GM19025 (cell line): ENCODE results near the gene GDF11.

Experiments
- ATAC-seq: cut with Tn5 transposase; IDR thresholded peaks from one replicate; pipeline ENCODE4 v1.9.1; 2021; ENCODE audit warnings: mild to moderate bottlenecking, low read depth, moderate library complexity; ENCODE audit not compliant: unreplicated experiment

GDF11 gene

DNA sequence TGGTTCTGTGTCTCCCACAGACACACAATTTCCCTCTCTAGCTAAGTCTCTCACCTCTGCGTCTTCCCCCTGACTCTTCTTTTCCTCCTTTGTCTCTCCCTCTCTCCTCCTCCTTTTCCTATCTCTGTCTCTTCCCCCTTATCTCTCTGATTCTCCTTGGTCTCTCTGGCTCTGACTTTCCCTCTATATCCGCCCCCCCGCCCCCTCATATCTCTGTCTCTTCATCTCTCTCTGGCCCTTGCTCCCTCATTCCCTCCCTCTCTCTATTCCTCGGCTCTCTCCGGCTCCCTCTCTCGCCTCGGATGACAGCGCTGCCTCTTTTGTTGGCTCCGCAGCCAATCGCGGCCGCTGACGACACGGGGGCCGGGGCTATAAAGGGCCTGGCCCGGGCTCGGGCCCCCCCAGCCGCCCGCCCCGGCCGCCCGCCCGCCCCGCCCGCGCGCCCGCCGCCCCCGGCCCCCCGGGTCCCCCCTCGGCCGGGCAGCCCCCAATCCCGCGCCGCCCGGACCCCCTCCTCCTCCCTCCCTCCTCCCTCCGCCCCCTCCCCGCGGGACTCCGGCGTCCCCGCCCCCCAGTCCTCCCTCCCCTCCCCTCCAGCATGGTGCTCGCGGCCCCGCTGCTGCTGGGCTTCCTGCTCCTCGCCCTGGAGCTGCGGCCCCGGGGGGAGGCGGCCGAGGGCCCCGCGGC is at the start of gene GDF11:
TSS of gene GDF11 (plus strand) at position 404 of the 687 bp plus-strand sequence. CDS start at position 599, 195 bp downstream.
- ATAC-seq: peak; percentile 30

DNA sequence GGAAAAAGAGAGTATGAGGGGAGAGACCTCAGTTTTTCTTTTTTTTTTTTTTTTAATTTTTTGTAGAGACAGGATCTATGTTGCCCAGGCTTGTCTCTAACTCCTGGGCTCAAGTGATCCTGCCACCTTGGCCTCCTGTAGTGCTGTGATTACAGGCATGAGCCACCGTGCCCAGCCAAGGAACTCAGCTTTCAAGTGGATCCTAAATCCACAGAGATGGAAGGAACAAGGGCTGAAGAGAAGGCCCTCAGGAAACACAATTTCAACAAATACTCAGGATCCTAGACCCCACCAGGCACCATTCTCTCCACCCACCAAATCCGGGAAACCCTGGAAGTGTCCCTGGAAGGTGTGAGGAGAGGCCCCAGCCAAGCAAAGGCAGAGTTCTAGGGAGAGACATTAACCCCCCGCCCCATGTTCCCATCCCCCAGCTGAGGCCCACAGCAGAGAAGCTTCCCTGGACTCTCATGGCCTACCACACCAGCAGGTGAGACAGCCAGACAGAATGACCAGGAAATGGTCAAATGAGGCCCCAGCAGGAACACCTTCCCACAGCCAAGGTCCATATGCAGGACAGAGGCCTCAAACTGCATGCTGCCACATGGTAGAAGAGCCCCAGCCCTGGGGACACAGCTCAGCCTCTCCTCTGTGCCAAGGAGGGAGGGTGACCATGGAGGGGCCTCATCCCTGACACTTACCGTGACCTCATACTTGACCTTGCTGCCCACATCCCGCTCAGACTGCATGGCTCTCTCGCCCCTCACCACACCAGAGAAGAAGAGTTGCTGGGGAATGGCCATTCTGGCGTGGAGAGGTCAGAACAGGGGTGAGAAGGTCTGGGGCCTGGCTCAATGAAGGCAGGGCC is 49.4 kb upstream of the GDF11 start:
- no peak for ATAC-seq

DNA sequence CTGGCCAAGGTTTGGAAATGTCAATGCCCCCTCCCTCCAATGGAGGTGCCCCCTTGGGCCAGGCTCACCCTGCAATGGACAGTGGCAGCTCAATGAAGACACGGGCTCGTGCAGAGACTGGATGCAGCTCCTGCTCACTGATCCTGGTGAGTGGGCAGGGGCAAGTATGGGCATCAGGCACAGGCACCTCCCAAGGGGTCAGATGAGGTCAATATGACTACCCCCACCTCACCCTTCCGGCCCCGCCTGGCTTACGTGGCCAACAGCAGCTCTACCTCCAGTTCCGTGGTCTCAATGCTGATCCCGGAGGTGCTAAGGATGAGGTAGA is 48.8 kb upstream of the GDF11 start:
- ATAC-seq: no peak

DNA sequence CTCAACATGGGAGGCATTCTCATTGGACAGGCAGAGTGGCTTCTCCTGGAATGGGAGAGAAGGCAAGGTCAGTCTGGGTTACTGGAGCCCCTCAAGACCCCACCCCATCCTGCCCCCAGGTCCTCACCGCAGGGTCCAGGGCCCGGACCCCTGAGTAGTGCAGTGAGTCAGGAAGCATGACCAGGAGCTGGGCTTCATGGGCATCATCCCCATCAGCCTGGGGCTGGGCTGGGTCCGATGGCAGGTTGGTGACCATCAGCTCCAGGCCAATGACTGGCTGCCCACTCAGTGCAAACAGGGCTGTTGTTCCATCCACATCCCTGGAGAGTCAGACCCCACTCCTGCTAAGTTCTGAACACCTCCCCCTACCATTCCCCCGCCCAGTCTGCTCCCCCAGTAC is 48.3 kb upstream of the GDF11 start:
- no peak for ATAC-seq

DNA sequence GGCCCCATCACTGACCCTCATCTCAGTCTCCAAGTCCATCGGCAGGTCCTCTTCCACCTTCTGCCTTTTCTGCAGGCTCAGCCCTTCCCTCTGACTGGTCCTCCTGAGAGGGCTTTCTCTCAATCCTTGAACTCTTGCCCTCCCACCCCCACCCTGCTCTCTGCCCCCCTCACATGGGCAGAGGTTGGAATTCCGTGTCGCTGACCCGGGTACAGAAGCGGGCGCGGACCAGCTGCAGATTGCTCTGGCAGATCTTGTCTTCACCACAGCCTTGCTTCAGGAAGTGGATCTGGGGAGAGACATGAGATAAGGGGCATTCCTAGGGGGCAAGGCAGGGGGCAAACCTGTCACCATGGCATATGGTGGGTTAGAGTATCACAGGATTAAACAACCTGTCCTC is 47.6 kb upstream of the GDF11 start:
- no peak for ATAC-seq

DNA sequence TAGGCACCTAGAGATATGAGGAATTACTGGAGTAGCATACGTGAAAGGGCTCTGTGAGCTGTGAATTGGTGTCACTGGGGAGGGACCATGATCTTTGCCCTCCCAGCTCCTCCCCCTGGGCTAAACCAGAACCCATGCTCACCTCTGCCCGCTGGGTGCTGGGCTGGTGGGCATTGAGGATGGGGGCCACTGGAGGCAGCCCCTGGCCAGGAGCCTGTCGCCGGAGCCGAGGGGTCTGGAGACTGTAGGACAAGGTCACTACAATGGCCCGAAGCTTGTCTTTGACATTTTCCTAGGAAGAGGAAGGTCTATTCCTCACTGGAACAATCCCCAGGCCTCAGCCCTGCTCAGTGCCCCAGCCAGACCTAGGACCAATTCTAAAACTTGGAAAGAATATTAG is 46.8 kb upstream of the GDF11 start:
- no peak for ATAC-seq

DNA sequence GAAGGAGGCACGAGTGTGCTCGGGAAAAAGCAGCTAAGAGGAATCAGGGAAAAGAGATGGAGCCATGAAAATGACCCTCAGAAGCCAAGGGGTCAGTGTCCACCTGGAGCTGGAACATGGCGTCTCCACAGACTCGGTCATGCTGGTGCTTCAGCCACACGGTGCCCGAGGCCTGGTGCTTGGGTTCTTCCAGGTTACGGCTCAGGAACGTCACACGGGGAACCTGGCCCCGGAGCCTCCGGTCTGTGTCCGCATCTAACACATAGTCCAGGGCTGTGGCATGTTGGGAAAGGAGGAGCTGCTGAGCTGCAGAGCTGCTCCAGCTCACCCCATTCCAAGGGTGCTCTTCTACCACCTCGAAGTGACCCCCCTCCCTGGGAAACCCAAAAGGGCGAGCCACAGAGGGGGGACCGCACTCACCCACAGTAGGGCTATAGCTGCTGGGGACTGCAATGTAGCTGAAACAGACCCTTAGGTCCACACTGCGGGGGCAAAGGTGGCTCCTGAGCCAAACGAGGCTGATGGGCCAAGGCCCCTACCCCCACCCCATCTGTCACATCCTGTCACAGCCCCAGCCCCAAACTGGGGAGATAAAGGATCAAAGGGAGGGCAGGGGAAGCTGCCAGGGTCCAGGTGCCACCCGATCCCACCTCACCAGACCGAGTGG is 46.0 kb upstream of the GDF11 start:
- ATAC-seq: no peak

DNA sequence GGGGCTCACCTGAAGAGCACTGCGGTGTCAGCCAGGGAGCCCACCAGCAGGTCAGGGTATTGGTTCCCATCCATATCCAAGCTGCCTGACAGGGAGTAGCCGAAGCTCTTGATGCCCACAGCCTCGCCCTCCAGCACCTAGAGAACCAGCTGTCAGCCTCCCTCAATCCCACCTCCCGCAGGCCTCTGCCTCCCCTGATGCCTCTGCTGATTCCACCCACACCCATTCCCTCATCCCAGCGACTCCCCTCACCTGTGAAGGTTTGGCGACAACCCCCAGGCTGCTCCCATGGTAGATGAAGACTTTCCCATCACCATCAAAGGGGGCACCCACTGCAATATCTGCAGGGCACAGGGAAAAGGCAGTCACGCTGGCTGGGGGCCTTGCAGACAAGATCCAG is 45.2 kb upstream of the GDF11 start:
- ATAC-seq: no peak

DNA sequence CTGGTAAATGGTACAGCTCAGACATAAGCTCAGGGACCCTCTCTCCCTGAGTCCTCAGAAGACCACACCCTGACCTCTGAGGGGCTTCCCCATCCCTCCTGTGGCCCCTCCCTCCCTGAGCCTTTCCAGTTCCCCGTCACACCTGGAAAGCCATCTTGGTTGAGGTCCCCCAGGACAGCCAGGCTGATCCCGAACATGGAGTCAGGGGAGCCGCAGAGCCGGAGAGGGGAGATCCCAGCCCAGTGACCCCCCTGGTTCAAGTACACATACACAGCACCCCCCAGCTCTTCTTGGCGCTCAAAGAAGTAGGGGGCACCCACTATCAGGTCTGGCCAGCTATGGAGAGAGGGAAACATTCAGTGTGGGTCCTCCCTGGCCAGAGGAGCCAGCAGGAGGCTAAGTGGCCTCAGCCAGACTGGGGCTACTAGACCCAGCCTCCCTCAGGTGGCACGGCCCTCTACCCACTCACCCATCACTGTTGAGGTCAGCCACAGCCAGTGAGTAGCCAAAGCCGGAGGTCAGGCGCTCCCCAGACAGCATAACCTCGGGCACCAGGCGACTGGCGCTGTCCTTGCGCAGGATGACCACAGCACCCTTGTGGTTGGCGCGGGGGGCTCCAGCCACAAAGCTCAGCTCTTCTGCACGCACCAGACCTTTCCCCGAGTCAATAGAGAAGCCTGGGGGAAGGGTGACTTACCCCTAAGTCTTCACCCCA is 44.5 kb upstream of the GDF11 start:
- ATAC-seq: no peak

DNA sequence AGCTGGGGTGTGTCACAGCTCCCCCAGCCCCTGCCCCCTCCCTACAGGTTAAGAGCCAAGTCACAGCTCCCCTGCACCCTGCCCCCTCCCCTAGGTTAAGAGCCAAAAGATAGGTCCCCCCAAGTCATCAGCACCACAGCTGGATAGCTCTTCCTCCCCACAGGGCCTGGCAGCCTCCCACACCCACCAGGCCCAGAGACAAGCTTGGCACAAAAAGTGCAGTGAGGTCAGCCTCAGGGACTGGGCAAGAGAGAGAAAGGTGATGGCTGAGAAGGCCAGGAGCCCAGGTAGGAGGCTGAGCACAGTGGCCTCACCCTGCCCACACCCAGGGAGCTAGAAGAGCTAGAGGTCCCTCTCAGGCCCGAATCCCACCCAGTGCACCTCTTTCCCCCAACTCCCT is 44.0 kb upstream of the GDF11 start:
- no peak for ATAC-seq

DNA sequence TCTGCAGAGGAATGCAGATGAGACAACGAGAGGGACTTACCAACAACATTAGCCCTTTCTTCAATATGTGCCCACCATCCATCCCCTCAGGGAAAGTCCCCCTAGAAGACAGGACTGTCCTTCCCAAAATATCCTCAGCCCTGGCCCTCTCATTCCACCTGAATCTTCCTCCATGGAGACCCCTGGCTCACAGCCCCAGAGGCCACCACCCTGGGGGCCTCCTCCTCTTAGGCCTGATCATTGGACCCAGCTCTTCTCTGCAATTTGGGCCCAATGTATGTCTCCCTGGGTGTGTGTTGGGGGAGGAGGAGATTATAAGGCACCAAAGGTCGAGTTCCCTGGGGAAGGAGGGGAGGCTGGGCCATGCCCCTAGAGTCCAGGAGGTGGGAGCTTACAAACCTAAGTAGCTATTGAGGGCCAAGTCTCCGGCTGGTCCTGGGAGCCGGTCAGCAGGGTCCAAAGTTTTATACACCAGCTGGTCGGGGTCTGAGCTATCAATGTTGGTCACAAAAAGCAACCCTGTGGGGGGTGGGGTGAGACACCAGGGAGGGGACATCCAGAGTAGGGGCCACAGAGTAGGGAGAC is 43.4 kb upstream of the GDF11 start:
- ATAC-seq: no peak

DNA sequence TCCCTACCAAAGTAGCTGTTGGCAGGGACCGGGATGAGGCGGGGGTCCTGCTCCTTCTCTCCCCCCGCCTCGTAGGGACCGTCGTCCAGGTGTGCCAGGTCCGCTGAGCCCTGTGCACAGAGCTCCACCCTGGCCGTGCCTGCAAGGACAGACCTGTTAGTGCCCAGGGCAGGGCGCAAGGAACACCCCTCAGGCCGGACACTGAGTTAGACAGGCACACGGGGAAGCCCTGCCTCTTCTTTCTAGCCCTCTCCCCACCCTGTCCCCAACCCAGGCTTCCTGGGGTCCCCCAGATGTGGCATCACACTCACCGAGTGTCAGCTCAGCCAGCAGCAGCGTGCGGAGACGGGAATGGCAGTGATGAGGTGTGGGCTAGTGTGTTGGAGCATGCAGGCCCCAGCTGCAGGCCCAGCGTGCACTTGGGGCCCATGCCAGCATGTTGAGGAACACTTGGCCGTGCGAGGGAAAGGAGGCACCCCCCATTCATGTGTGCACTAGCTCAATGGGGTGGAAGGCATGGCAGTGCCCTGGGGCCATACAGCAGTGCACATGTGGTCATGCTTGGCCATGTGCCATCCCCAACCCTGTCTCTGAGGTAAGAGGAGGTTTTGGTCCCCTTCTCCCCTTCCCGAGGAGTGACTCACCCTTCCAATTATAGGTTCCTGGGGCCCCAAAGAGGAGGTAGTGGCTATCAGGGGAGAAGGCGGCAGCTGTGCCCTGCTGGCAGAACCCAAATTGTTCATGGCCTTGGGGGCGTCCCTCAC is 42.5 kb upstream of the GDF11 start:
- no peak for ATAC-seq

DNA sequence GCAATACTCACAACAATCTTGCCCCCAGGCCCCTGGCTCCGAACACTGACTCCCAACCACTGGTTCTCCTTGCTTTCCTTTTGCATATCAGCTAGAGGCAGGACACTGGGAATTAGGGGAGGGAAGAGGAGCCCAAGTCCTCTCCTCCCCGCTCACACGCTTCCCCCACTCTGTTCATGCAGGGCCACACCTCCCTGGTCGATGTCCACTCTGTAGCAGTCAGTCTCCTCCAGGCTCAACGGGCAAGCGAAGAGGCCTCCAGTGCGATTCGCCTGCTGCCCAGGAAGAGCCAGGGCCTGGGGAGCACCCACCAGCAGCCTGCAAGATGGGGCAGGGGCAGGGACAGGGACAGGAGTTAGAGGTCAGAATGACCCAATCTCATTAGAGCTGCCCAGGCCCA is 40.1 kb upstream of the GDF11 start:
- no peak for ATAC-seq

DNA sequence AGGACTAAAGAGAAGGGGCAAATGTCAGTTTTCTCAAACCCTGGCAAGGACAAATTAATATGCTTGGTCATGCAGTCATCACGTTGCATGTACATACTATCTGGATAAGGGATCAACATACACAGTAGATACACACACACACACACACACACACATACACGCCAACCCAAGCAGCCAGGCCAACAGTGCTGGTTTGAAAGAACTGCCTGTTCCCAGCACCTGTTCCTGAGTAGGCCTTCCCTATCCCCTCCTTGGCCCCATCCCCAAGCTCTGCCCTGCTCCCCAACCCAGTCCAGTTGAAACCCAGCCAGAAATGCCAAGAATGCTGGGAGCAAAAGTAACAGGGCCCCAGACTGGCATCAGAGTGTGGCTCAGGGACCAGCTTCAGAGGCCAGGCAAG is 39.6 kb upstream of the GDF11 start:
- no peak for ATAC-seq

DNA sequence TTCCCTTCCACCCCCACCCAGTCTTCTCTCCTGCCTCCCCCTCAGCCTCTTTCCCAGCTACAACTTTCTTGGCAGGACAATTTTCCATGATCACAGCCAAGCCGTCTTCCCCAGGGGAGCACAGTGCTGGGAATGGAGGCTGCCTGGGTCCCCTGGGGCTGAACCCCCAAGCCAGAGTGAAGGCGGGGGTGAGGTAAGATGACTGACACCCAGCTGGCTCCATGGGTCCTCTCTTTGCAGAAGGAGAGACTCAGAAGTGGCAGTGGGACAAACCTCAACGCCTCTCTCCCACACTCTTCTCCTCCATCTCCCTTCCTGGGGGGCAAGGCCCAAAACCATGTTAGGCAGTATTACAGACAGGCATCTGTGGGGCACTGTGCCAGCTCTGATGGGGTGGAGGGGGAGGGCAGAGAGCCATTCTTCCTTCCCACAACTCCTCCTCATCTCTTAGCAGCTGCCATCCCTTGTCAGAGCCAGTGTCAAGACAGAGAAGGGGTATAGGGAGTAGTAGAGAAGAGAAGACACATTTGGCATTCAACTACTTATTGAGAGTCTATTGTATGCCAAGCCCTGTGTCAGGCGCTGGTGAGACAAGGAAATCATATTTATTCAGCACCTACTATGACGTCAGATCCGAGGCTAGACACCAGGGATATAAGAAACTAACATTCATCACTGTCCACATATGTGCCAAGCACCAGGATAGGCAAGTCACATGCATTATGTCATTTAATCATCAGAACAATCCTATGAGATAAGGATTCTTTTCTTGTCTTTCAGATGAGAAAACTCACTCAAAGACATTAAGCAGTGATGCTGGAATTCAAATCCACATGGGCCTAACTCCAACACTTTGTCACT is 38.8 kb upstream of the GDF11 start:
- no peak for ATAC-seq

DNA sequence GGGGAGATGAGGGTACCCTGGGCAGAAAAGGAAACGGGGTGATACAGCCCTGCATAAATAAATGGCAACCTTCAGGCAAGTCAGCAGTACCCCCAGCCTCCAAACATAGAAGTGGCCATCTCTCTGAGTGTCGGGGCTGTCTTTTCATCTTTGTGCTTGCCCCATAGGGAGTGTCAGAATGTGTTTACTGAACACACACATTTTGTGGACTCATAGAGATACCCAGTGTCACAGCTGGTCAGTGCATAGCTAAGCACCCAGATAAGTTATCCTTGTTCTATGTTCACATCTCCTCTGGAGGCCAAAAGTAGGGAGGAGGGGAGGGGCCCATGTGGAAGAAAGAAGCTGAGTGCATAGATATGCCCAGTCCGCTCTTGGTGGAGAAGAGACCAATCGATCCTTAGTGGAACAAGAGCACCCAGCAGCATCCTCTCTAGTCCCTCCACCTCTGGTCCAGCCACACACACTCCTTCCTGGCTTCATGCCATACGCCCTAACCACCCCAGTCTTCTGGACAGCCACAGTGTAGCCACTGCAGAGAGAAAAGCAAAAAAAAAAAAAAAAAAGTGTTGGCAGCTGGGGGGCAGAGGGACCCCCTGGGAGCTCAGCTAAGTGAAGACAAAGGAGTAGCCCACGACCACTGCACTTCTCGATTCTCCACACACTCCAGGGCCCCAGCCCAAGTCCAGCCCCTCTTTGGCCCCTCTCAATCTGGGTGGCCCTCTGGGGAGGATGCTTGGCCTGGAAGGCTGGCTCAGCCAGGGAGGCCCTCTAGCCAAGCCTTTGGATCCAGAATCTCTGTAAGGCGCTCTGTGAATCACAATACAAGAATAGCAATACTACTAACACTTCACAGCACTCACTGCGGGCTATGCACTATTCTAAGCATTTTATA is 37.9 kb upstream of the GDF11 start:
- ATAC-seq: no peak

DNA sequence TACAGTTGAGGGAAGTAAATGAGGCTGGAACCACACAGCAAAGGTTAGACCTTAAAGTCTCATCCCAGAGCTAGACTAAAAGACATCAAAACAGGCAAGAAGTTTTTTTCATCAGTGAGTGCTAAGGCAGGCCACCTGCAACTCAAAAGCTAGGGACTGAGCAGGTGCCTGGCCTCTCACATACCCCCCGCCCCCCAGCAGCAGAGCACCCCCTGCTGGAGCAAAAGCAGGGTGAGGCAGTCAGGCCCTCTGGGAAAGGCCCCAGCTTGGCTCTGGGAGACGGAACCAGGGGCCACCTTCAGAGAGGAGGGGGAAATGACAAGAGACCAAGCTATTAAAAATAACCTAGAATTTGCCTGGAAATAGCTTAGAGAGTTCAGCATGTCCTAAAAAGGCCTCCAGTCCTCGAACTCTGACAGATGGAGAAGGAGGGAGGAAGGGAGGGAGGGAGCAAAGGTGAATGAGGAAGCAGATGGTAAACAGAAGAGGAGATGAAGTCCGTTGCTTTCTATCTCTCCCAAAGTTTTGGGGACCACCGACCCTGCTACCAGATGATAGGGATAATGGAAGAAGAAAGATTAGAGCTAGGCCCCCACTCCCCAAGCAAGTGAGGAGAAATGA is 37.0 kb upstream of the GDF11 start:
- no peak for ATAC-seq
